K562 (cell line): ENCODE data around the gene OTUD5. TPM values are rescaled to one million over a fixed set of nuclear protein-coding genes. Genes with fewer than 3 reads are reported as not detected.

Experiments used
- ATF1 ChIP-seq, 2 experiments: fragments of 450-650 bp in 1 of 2; IDR thresholded peaks; 2 replicates each; pipeline ENCODE4 v1.6.1; 2016; ENCODE audit warnings: missing compliant biosample characterization in 1 of 2, missing genetic modification characterization in 1 of 2
- CBFA2T2 ChIP-seq: fragments of 450-650 bp; conservative IDR thresholded peaks from 2 replicates; pipeline ENCODE4 v1.6.1; 2017; ENCODE audit warnings: mild to moderate bottlenecking
- CBFA2T3 ChIP-seq: fragments of 450-650 bp; IDR thresholded peaks from 2 replicates; pipeline ENCODE4 v1.6.1; 2017
- CEBPB ChIP-seq: fragments of 450-650 bp; IDR thresholded peaks from 2 replicates; pipeline ENCODE4 v1.6.1; 2016; ENCODE audit warnings: missing genetic modification characterization, missing compliant biosample characterization
- EGR1 ChIP-seq: fragments of 450-650 bp; conservative IDR thresholded peaks from 2 replicates; pipeline ENCODE4 v1.6.1; 2017; ENCODE audit warnings: mild to moderate bottlenecking
- HDAC3 ChIP-seq: fragments of 450-650 bp; IDR thresholded peaks from 2 replicates; pipeline ENCODE4 v1.6.1; 2018; ENCODE audit warnings: borderline replicate concordance, mild to moderate bottlenecking, moderate library complexity; ENCODE audit not compliant: partially characterized antibody
- IRF9 ChIP-seq: fragments of 450-650 bp; IDR thresholded peaks from 2 replicates; pipeline ENCODE4 v1.6.1; 2016; ENCODE audit warnings: missing biosample characterization, missing genetic modification characterization
- POLR2G ChIP-seq: fragments of 200-400 bp; formaldehyde crosslinking; IDR thresholded peaks from 2 replicates; pipeline ENCODE4 v1.6.1; 2017; ENCODE audit warnings: low read depth, mild to moderate bottlenecking, antibody characterized with exemption, low read length, moderate library complexity
- RAD21 ChIP-seq, 2 experiments: fragments of 250-450 bp in 1 of 2; fragments of 450-650 bp in 1 of 2; sonication (Bioruptor Pico) in 1 of 2; formaldehyde crosslinking in 1 of 2; IDR thresholded peaks in 1 of 2; conservative IDR thresholded peaks in 1 of 2; 2 replicates each; pipeline versions ENCODE4 v1.4.0 to v1.8.0; 2020 to 2022; ENCODE audit warnings: mild to moderate bottlenecking in 2 of 2, moderate library complexity in 1 of 2
- RBFOX2 ChIP-seq: fragments of 200-400 bp; formaldehyde crosslinking; IDR thresholded peaks from 2 replicates; pipeline ENCODE4 v1.6.1; 2017; ENCODE audit warnings: low read depth, mild to moderate bottlenecking, low read length, moderate library complexity
- RFX1 ChIP-seq: fragments of 450-650 bp; IDR thresholded peaks from 2 replicates; pipeline ENCODE4 v1.6.1; 2016; ENCODE audit warnings: mild to moderate bottlenecking, moderate library complexity
- SMARCC2 ChIP-seq: fragments of 450-650 bp; IDR thresholded peaks from 2 replicates; pipeline ENCODE4 v1.6.1; 2017; ENCODE audit warnings: antibody characterized with exemption, moderate library complexity, mild to moderate bottlenecking, low read depth
- SP1 ChIP-seq: sonication (generic); formaldehyde crosslinking; IDR thresholded peaks from 2 replicates; pipeline ENCODE4 v1.8.1; 2022; ENCODE audit warnings: mild to moderate bottlenecking, missing genetic modification reagents
- TCF3 ChIP-seq: sonication (generic); formaldehyde crosslinking; IDR thresholded peaks from 2 replicates; pipeline ENCODE4 v1.4.0; 2020; ENCODE audit warnings: mild to moderate bottlenecking, missing genetic modification reagents
- TRIM24 ChIP-seq, 2 experiments: fragments of 450-650 bp; IDR thresholded peaks; 2 replicates each; pipeline ENCODE4 v1.6.1; 2016
- ZFX ChIP-seq: sonication (generic); formaldehyde crosslinking; IDR thresholded peaks from 2 replicates; pipeline ENCODE4 v1.8.0; 2022; ENCODE audit warnings: mild to moderate bottlenecking, missing genetic modification reagents, moderate library complexity
- ZKSCAN3 ChIP-seq: fragments of 250-450 bp; sonication (Bioruptor Pico); IDR thresholded peaks from 2 replicates; pipeline ENCODE4 v1.4.0; 2020
- ZNF212 ChIP-seq: fragments of 450-650 bp; formaldehyde crosslinking; IDR thresholded peaks from 2 replicates; pipeline ENCODE4 v1.4.0; 2020; ENCODE audit warnings: mild to moderate bottlenecking
- ZNF263 ChIP-seq: sonication (generic); formaldehyde crosslinking; IDR thresholded peaks from 2 replicates; pipeline ENCODE4 v1.8.0; 2022; ENCODE audit warnings: mild to moderate bottlenecking, missing genetic modification reagents, borderline replicate concordance
- ZNF764 ChIP-seq: fragments of 250-450 bp; sonication (Bioruptor Pico); IDR thresholded peaks from 2 replicates; pipeline ENCODE4 v1.4.0; 2020; ENCODE audit warnings: low read depth, mild to moderate bottlenecking, moderate library complexity
- polyA plus RNA-seq, 8 experiments: library from polyadenylated mRNA; depleted of rRNA in 4 of 8; stranded (reverse) in 5 of 8; unstranded in 3 of 8; fragments of >200 nt; fragmentation: Nextera tagmentation in 2 of 8; fragmentation: Illumina TruSeq in 1 of 8; extraction: Ambion mirVana in 2 of 8; extraction: Trizol in 1 of 8; gene quantifications; 2 replicates each; pipeline versions ENCODE4 v1.2.1 to v1.2.3, GENCODE V29; 2011 to 2014; ENCODE audit warnings: inconsistent platforms in 1 of 8, missing spikeins in 1 of 8
- total RNA-seq, 7 experiments: library from RNA; depleted of rRNA in 6 of 7; stranded (reverse); fragments of >200 nt in 6 of 7; fragmentation: Illumina TruSeq in 2 of 7; extraction: Trizol in 2 of 7; gene quantifications; 2 replicates each; pipeline versions ENCODE4 v1.2.1 to v1.2.3, GENCODE V29; 2011 to 2021; ENCODE audit warnings: low replicate concordance in 1 of 7
- TF ChIP-seq, protein P1 (sequence below), 2 experiments: fragments of 450-650 bp; formaldehyde crosslinking in 1 of 2; IDR thresholded peaks; 2 replicates each; pipeline versions ENCODE4 v1.4.0 to v1.6.1; 2014 to 2020; ENCODE audit warnings: mild to moderate bottlenecking in 2 of 2, borderline replicate concordance in 1 of 2, low read depth in 1 of 2

OTUD5 gene
- total and polyA plus RNA-seq, 9 of the 15 experiments (the other 6 are each of a cell fraction or from before 2014, with no cell fraction given), result 3.6 to 102 (median 59.0) TPM

- TF ChIP-seq CEBPB (tag), result peak; percentile 77
- no peak for TF ChIP-seq EGR1
- TF ChIP-seq RFX1, result peak; percentile 67
- peak; percentile 89 for TF ChIP-seq CBFA2T2
- peak; percentile 29; the same call in 1 of the 2 replicates for TF ChIP-seq SP1 (CRISPR knock-in tag)
- peak in 1 of 2 experiments; percentile 54; a peak in 3 of 4 replicates for TF ChIP-seq TRIM24 (IDR thresholded peaks at IDR 0.05)
- TF ChIP-seq HDAC3, result peak; percentile 48
- peak; percentile 94 for TF ChIP-seq CBFA2T3
- TF ChIP-seq TCF3, result peak; percentile 86
- TF ChIP-seq SMARCC2, result 0 out of 2 replicates have a peak, but pooled peaks have one; percentile 57
- TF ChIP-seq, protein P1, sequence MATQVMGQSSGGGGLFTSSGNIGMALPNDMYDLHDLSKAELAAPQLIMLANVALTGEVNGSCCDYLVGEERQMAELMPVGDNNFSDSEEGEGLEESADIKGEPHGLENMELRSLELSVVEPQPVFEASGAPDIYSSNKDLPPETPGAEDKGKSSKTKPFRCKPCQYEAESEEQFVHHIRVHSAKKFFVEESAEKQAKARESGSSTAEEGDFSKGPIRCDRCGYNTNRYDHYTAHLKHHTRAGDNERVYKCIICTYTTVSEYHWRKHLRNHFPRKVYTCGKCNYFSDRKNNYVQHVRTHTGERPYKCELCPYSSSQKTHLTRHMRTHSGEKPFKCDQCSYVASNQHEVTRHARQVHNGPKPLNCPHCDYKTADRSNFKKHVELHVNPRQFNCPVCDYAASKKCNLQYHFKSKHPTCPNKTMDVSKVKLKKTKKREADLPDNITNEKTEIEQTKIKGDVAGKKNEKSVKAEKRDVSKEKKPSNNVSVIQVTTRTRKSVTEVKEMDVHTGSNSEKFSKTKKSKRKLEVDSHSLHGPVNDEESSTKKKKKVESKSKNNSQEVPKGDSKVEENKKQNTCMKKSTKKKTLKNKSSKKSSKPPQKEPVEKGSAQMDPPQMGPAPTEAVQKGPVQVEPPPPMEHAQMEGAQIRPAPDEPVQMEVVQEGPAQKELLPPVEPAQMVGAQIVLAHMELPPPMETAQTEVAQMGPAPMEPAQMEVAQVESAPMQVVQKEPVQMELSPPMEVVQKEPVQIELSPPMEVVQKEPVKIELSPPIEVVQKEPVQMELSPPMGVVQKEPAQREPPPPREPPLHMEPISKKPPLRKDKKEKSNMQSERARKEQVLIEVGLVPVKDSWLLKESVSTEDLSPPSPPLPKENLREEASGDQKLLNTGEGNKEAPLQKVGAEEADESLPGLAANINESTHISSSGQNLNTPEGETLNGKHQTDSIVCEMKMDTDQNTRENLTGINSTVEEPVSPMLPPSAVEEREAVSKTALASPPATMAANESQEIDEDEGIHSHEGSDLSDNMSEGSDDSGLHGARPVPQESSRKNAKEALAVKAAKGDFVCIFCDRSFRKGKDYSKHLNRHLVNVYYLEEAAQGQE (IDR thresholded peaks at IDR 0.05; ENCODE audit: borderline replicate concordance), result peak; percentile 45
- TF ChIP-seq, protein P1 (CRISPR knock-in tag; IDR thresholded peaks at IDR 0.05; ENCODE audit: low read depth), result no peak
- no peak for TF ChIP-seq IRF9
- no peak for TF ChIP-seq RAD21 (CRISPR knock-in tag; conservative IDR thresholded peaks at IDR 0.05 in 1 of 2, IDR thresholded peaks at IDR 0.05 in 1 of 2)
- peak; percentile 47; the same call in 1 of the 2 replicates for TF ChIP-seq RBFOX2
- TF ChIP-seq ATF1 (CRISPR knock-in tag; IDR thresholded peaks at IDR 0.05), result no peak
- TF ChIP-seq ATF1 (tag; IDR thresholded peaks at IDR 0.05), result peak; percentile 56
- TF ChIP-seq ZNF212 (CRISPR knock-in tag), result no peak
- TF ChIP-seq ZKSCAN3 (CRISPR knock-in tag), result no peak
- peak; percentile 26; the same call in 1 of the 2 replicates for TF ChIP-seq ZNF263 (CRISPR knock-in tag)
- TF ChIP-seq POLR2G, result no peak
- TF ChIP-seq ZFX (CRISPR knock-in tag), result peak; percentile 10; the same call in 1 of the 2 replicates
- no peak for TF ChIP-seq ZNF764 (CRISPR knock-in tag)
Measured at GRCh38 chrX:48961585-48962091, 4.2 kb upstream of the OTUD5 start (continued).
